ENCODE results near the gene PARP12.
"Not testable (repeated sequence)": the region's sequence is repeated elsewhere in the genome, so short reads cannot be mapped to it uniquely, and the experiment has no call there.

Gene PARP12

GRCh38 chr7:140062528-140063299 is at the start of gene PARP12:
PARP12 (minus strand) TSS chr7:140062951; CDS start chr7:140062847, 104 bp downstream.
- DNase-seq (ENCODE audit: low read depth): peak; percentile 64

- DNase-seq (ENCODE audit: low read depth): not testable (repeated sequence)
These were observed 46.0 kb upstream of the PARP12 start for GRCh38 chr7:140108777-140109176.

GRCh38 chr7:140096459-140096858 is 33.7 kb upstream of the PARP12 start:
- DNase-seq (ENCODE audit: low read depth): no peak

- no peak for DNase-seq (ENCODE audit: low read depth)
These were observed 30.6 kb upstream of the PARP12 start for GRCh38 chr7:140093375-140093774.

GRCh38 chr7:140085447-140085846 is 22.7 kb upstream of the PARP12 start:
- no peak for DNase-seq (ENCODE audit: low read depth)

GRCh38 chr7:140084972-140085371 is 22.2 kb upstream of the PARP12 start:
- DNase-seq (ENCODE audit: low read depth): no peak

GRCh38 chr7:140084142-140084655 is 21.4 kb upstream of the PARP12 start:
- DNase-seq (ENCODE audit: low read depth): no peak

GRCh38 chr7:140082770-140083169 is 20.0 kb upstream of the PARP12 start:
- DNase-seq (ENCODE audit: low read depth): no peak

- no peak for DNase-seq (ENCODE audit: low read depth)
These were observed 19.1 kb upstream of the PARP12 start for GRCh38 chr7:140081774-140082425.

GRCh38 chr7:140080919-140081318 is 18.2 kb upstream of the PARP12 start:
- DNase-seq (ENCODE audit: low read depth): no peak

GRCh38 chr7:140079121-140079536 is 16.4 kb upstream of the PARP12 start:
- DNase-seq (ENCODE audit: low read depth): no peak

- DNase-seq (ENCODE audit: low read depth): no peak
These were observed 15.6 kb upstream of the PARP12 start for GRCh38 chr7:140078392-140078791.

- DNase-seq (ENCODE audit: low read depth): no peak
These were observed 12.0 kb upstream of the PARP12 start for GRCh38 chr7:140074780-140075179.

GRCh38 chr7:140070546-140070945 is 7.8 kb upstream of the PARP12 start:
- DNase-seq (ENCODE audit: low read depth): no peak

- no peak for DNase-seq (ENCODE audit: low read depth)
These were observed 6.7 kb upstream of the PARP12 start for GRCh38 chr7:140069298-140069949.

GRCh38 chr7:140068033-140068432 is 5.3 kb upstream of the PARP12 start:
- DNase-seq (ENCODE audit: low read depth): no peak

- no peak for DNase-seq (ENCODE audit: low read depth)
These were observed 4.3 kb upstream of the PARP12 start for GRCh38 chr7:140067052-140067451.

- DNase-seq (ENCODE audit: low read depth): no peak
These were observed 628 bp downstream of the PARP12 start for GRCh38 chr7:140062118-140062527.

- no peak for DNase-seq (ENCODE audit: low read depth)
These were observed 1.2 kb downstream of the PARP12 start for GRCh38 chr7:140061607-140061930.

GRCh38 chr7:140060788-140061606 is 1.8 kb downstream of the PARP12 start:
- DNase-seq (ENCODE audit: low read depth): no peak

- no peak for DNase-seq (ENCODE audit: low read depth)
These were observed 2.5 kb downstream of the PARP12 start for GRCh38 chr7:140060243-140060630.
